GM21717 (cell line): ENCODE data around the gene HAPLN3.

Source experiments
- ATAC-seq: cut with Tn5 transposase; IDR thresholded peaks from one replicate; pipeline ENCODE4 v1.9.1; 2021; ENCODE audit warnings: mild to moderate bottlenecking, moderate library complexity; ENCODE audit not compliant: unreplicated experiment

HAPLN3 gene

DNA sequence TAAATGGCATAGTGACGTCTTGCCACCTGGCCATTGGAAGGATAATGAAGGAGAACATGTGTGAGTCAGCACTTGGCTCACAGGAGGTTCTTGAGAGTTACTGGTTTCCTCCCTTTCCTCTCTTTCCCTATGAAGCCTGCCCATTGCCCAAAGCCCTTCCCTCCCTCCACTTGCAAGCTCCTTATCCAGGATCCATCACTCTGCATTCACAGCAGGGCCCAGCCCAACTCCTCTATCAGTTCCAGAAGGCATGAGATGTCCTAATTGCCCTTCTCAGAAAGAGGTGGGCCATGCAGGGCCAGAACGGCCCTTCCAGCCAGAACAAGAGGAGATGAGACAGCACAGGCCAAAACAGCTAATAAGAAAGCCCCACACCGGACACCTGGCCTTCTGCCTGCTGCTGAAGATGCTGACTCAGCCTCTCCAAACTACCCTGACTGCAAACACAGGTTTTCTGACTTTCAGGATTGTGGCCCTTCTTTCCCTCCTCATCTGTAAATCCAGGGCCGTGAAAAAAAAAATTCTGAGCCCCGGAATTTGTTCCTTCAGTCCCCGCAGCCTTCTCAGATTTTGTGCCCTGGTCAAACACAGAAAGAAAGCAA, 29.7 kb downstream of the HAPLN3 start:
- no peak for ATAC-seq

DNA sequence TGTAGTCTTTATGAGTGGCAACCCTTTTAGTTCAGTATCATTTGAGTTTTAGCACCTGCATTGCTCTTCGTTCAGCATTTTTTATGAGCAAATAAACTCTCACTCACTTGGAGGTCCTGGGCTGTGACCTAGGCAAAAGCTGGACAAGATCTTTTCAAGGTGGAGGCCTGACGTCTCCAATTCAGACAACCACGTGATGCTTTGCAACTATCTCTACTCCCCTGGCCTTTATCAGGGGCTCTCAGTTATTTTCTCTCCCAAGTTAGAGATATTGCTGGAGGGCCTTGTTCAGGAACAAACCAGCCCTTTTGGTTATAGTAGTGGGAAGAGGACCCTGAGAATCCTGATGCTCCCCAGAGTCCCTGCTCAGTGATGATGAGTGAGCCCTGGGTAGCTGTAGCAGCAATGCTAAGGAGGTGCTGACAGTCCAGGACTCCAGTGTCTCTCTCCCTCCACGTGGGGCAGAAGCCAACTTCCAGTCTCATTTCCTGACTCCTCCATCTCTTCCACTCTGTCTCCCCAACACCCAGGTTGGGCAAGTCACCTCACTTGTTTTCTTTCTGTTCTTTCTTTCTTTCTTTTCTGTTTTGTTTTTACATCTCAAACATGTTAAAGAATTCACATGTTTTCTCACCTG, 30.4 kb downstream of the HAPLN3 start:
- no peak for ATAC-seq

DNA sequence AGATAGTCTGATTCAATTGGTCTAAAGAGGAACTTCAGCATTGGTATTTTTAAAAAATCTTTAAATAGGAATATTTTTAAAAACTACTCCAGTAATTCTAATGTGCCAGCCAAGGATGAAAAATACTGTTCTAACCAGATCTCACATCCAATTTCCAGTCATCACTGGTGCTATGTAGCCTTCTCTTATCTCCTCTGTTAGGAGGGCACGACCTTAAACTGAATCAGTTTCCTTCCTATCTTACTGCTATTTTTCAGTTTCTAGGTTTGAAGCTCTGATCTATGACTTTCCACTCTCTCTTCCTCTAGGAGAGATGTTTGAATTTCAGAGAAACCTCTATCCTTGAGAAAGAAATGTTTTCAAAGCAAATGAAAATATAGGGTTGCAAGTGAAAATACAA, 31.9 kb downstream of the HAPLN3 start:
- ATAC-seq, result no peak

DNA sequence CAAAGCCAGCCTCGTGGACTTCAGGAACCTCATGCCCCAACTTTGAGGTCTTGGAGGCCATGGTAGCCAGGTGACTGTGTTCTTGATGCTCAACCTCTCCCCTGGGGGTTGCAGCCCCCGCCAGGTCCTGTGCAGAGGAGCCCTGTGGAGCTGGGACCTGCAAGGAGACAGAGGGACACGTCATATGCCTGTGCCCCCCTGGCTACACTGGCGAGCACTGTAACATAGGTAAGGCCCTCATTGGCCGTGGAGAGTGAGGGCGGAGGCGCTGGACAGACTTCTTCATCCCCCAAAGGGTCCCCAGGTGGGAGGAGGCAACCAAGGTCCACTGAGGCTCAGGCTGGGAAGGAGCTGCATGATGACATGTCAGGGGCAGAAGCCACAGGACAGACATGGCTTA, 35.1 kb downstream of the HAPLN3 start:
- ATAC-seq, result no peak

DNA sequence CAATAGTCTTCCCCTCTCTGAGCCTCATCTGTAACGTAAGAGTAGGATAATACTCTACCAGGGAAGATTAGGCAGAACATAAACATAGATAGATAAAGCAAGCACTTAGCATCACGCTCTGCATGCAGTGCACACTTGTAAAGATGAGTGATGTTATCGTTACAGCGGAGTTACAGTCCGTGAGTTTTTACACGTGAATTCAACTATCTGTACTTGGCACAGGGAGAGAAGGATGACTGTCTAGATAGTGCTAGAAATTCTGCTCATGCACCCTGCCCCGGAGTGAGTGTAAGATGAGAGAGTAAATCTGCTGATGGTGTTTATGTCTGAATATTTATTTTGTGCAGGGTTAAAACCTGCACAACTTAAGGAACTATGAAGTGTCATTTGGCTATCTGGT, 35.8 kb downstream of the HAPLN3 start:
- ATAC-seq, result no peak

DNA sequence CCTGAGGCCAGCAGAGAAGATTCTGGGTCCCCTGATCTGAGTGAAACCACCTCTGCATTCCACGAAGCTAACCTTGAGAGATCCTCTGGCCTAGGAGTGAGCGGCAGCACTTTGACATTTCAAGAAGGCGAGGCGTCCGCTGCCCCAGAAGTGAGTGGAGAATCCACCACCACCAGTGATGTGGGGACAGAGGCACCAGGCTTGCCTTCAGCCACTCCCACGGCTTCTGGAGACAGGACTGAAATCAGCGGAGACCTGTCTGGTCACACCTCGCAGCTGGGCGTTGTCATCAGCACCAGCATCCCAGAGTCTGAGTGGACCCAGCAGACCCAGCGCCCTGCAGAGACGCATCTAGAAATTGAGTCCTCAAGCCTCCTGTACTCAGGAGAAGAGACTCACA, 36.4 kb downstream of the HAPLN3 start:
- ATAC-seq, result no peak

GRCh38 chr15:88852476-88852875, 42.9 kb downstream of the HAPLN3 start:
- no peak for ATAC-seq

DNA sequence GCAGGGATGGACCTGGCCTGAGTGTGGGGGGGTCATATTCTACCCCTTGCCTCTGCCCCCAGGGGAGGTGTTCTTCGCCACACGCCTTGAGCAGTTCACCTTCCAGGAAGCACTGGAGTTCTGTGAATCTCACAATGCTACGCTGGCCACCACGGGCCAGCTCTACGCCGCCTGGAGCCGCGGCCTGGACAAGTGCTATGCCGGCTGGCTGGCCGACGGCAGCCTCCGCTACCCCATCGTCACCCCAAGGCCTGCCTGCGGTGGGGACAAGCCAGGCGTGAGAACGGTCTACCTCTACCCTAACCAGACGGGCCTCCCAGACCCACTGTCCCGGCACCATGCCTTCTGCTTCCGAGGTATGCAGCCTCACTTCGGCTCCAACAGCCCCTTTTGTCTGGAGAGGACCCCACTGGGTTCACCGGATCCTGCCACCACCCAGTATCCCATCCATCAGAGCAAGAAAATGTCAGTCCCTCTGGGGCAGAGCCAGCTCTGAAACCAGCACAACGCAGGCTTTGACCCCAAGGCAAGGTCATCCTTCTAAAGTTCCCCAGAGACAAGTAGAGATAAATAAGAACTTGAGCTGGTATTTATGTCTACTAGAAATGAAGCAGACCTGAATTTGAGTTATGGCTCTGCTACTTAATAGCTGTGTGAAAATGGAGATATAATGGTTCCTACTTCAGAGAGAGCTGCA, 45.8 kb downstream of the HAPLN3 start:
- no peak for ATAC-seq

- no peak for ATAC-seq
These were observed 47.1 kb downstream of the HAPLN3 start for GRCh38 chr15:88848203-88848602.

GRCh38 chr15:88847144-88847543, 48.2 kb downstream of the HAPLN3 start:
- no peak for ATAC-seq

GRCh38 chr15:88845616-88846015, 49.7 kb downstream of the HAPLN3 start:
- no peak for ATAC-seq

- no peak for ATAC-seq
These were observed 50.5 kb downstream of the HAPLN3 start for GRCh38 chr15:88844749-88845386.

DNA sequence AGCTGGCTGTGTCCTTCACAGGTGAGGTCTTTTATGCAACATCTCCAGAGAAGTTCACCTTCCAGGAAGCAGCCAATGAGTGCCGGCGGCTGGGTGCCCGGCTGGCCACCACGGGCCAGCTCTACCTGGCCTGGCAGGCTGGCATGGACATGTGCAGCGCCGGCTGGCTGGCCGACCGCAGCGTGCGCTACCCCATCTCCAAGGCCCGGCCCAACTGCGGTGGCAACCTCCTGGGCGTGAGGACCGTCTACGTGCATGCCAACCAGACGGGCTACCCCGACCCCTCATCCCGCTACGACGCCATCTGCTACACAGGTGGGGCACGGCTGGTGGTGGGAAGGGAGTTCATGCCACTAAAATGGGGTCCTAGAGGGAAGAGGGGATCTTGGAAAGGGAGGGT, 52.0 kb downstream of the HAPLN3 start:
- no peak for ATAC-seq

- ATAC-seq, result no peak
These were observed 53.2 kb downstream of the HAPLN3 start for GRCh38 chr15:88842156-88842555.

GRCh38 chr15:88841236-88841635, 54.1 kb downstream of the HAPLN3 start:
- no peak for ATAC-seq

GRCh38 chr15:88839961-88840360, 55.4 kb downstream of the HAPLN3 start:
- no peak for ATAC-seq

DNA sequence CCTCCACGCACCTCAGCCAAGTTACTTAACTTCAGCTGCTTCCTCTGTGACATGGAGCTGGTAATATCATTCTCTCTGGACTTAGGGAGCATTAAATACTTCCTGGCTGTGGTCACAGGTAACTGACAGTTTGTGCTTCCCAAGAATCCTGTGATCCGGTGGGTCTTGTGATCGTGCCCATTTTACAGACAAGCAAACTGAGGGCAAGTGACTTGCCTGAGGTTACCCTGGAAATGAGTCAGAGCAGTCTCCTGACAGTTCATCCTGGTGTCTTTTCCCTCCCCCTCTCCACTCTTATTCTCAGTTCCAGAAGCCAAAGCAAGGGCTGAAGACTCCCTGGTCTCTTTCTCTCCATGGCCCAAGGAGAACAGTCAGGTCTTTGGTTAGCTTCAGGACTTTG, 56.2 kb downstream of the HAPLN3 start:
- no peak for ATAC-seq

- no peak for ATAC-seq
These were observed 56.7 kb downstream of the HAPLN3 start for GRCh38 chr15:88838667-88839066.

DNA sequence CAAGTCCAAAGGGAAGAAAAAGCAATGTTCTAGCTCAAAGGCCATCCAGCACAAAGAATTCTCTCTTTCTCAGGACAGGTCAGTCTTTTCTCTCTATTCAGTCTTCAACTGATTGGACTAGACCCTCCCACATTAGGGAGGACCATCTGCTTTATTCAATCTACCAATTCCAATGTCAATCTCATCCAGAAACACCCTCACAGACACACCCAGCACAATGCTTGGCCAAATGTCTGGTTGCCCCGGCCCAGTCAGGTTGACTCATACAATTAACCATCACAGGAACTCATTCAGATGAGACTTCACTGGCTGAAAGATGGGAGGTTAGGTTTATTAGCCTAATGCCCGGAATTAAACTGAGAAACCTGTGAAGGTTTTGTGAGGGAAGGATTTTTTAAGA, 59.7 kb downstream of the HAPLN3 start:
- ATAC-seq, result no peak

DNA sequence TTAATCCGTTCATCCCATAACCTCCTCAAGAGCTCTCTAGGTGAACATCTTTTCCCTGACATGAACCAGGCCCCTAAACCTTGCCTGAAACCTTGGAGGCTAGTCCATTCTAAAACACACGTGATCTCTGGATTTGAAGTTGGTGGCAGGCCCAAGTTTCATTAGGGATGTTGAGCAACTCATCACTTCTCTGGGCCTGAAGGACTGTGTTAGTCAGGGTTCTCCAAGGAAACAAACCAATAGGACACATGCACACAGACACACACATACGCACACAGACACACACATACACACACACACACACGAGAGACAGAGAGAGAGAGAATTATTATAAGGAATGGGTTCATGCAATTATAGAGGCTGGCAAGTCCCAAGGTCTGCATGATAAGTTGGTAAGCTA, 60.2 kb downstream of the HAPLN3 start:
- no peak for ATAC-seq

- ATAC-seq, result no peak
These were observed 61.0 kb downstream of the HAPLN3 start for GRCh38 chr15:88834211-88834812.

DNA sequence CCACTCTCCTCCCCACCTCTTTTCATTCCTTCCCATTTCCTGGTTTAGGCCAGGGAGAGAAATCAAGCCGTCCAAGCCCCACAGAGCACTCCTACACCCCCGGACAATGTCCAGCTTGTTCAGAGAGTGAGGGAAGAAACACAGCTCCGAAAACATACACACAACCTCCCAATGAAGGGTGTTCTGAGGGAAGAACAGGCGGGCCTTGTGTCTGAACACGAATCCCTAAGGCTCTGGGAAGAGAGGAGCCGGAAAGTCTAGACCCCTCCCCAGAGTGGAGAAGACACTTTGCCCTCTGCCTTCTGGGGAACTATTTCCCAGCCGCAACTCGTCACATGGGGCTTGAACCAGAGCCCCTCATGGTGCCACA, 61.6 kb downstream of the HAPLN3 start:
- ATAC-seq, result no peak
